LoVo (cell line): ENCODE measurements around the gene APBA2.

ENCODE experiments used
- DNase-seq: peaks from one replicate; pipeline ENCODE4 v3.0.0-alpha.2; 2016; ENCODE audit warnings: low spot score

APBA2 gene

DNA sequence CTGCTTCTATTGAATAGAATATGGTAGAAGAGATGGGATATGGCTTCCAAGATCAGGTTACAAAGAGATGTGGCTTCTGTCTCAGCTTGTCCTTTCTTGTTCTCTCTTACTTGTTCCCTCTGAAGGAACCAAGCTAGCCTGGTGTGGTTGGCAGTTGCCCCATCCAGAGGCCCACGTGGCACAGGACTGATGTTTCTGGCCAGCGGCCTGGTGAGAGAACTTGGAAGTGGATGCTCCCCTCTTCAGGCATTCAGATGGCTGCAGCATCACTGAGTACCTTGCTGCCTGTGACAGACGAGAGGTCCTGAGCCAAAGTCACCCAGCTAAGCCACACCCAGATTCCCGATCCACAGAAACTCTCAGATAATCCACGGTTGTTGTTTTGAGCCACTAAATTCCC lies 200.2 kb downstream of the APBA2 start:
- no peak for DNase-seq

- no peak for DNase-seq
Observed at GRCh38 chr15:29086891-29087290, 201.1 kb downstream of the APBA2 start.

- DNase-seq = no peak
Observed at GRCh38 chr15:29087521-29088285, 201.9 kb downstream of the APBA2 start.

- no peak for DNase-seq
Observed at GRCh38 chr15:29088666-29089065, 202.9 kb downstream of the APBA2 start.

DNA sequence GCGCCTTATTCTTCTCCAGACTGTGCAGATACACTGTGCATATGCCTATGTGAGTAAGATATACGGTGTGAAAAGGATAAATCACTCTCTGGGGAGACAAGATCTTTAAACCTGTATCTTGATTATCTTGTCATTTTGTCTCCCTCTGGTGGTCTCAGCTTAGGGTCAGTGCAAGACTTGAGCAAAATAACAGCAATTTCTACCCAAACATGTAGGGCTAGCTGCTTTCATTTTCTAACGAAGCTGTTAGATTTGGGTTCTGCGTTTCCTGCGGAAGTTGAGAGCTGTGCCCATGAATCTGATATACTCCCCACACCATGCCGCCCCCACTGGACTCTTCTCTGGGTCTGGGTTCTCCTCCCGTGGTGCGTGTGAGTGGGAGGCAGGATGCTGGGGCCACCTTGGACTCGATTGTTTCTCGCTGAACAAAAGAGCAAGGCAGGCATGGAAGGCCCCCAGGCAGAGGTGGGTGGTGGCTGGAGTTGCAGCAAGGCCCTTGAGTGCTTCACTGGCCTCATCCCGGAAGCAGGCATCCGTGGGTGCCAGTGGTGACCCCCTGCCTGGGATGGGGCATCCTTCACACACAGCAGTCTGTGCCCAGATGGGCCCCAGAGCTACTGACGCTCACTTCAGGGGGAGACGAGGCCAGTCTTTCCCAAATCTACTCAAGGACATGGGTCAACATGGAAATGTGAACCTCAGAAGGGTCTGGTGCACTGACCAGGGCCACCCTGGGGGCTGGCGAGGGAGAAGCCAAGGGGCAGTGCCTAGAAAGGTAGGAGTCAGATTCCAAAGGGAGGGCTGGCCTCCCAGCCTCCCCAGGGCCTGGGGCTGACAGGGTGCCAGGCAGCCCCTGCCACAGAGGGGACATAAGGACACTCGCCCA lies 204.2 kb downstream of the APBA2 start:
- no peak for DNase-seq

- peak; percentile 7 for DNase-seq
Observed at GRCh38 chr15:29090617-29091466, 205.1 kb downstream of the APBA2 start.

DNA sequence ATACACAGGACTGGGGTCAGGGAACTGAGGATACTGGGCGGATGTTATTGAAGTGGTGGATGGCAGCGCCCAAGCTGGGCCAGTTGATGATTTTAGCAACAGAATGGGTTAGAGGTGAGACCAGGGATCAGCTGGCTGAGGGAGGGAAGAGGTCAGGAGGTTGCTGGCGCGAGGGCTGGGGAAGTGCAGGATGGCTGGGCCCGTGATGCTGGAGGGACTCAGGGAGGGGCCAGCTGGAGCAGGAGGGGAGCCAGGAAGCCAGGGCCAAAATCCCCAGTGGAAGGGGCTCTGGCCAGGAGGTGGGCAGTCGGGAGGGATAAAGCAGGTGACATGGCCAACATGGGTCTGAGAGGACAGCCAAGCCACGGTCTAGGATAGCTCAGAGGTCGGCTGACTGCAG lies 205.9 kb downstream of the APBA2 start:
- no peak for DNase-seq

DNA sequence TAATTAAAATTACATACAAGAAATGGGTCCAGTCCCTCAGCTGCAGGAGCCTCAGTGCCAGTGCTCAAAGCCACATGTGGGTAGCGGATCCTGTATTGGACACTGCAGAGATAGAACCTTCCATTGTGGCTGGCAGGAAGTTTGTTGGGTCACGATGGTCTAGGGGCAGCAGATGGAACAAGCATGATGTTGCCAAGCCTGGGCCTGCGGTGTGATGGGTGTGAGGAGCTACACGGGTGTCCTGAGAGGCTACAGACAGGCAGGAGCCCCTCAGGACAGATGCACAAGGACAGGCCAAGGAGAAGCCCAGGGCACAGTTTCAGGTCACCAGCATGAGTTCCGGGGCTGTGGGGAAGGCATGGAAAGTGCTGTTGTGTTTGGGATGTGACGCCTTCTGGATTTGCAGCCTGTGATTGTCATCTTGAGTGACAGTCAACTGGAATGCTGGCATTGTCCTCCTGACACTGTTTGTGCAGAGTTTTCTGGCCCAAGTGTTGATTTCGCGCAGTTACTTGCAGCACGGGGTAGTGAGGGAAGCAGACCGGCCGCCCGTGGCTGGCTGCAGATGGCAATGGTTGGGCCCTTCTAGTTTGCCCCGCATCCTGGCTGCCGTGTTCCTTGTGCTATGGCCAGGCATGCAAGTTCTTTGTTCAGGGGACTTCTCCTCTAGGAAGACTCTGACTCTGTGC lies 206.7 kb downstream of the APBA2 start:
- no peak for DNase-seq

- no peak for DNase-seq
Observed at GRCh38 chr15:29093065-29093435, 207.3 kb downstream of the APBA2 start.

DNA sequence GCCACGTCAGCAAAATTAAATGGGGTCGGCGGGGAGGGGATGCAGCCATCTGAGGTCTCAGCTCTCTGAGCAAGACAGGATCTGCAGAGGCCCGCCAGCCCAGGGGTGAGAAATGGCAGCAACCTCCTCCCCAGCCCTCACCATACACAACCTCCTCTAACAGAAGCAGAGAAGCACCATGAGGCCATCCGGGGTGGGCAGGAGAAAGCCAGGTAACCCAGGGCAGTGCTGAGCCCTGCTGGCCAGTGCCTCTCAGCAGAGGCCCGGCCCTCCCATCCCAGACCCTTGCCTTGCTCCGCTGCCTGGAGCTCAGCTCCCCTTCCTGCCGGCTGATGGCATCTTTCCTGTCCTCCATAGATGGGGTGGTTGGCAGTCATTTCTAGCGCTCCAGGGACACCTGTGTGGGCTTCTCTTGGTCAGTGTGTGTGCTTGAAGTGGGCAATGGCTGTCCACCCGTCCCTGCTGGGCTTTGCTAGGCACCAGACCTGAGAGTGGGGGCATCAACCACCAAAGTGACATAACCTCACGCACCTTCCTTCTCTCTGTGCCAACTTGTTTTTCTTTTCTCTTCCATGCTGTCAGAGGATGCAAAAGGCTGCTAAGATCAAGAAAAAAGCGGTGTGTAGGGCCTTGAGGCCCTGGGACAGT lies 208.0 kb downstream of the APBA2 start:
- no peak for DNase-seq

GRCh38 chr15:29094711-29095110 lies 208.9 kb downstream of the APBA2 start:
- DNase-seq = no peak

GRCh38 chr15:29095746-29096145 lies 210.0 kb downstream of the APBA2 start:
- DNase-seq = no peak

GRCh38 chr15:29097168-29097567 lies 211.4 kb downstream of the APBA2 start:
- no peak for DNase-seq

DNA sequence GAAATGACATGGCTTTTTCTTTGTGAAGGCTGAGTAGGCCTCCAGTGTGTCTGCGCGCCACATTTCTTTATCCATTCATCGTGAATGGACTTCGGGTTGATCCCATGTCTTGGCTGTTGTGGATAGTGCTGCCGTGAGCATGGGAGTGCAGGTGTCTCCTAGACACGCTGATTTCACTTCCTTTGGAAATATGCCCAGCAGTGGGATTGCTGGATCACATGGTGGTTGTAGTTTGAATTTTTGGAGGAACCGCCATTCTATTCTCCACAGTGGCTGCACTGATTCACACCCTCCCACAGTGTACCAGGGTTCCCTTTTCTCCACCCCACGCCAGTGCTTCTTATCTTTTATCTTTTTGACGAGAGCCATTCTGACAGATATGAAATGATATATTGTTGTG lies 212.2 kb downstream of the APBA2 start:
- no peak for DNase-seq

DNA sequence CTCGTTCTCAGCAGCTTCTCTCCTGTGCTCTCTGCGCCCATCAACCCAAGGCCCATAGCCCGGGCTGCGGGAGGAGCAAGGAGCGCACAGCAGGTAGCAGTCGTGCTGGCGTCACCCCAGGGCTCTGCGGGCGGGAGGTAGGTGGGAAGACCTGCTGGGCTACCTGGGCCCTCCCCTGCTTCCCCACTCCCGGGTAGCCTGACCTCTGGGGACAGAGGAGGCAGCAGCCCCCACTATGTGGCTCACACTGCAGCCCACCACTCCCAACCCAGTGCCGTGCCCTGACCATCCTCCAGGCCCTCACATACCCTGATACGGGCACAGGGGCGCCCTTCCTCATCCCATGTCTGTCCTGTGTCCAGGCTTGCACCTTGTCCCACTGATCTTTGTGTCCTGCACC lies 212.9 kb downstream of the APBA2 start:
- no peak for DNase-seq

DNA sequence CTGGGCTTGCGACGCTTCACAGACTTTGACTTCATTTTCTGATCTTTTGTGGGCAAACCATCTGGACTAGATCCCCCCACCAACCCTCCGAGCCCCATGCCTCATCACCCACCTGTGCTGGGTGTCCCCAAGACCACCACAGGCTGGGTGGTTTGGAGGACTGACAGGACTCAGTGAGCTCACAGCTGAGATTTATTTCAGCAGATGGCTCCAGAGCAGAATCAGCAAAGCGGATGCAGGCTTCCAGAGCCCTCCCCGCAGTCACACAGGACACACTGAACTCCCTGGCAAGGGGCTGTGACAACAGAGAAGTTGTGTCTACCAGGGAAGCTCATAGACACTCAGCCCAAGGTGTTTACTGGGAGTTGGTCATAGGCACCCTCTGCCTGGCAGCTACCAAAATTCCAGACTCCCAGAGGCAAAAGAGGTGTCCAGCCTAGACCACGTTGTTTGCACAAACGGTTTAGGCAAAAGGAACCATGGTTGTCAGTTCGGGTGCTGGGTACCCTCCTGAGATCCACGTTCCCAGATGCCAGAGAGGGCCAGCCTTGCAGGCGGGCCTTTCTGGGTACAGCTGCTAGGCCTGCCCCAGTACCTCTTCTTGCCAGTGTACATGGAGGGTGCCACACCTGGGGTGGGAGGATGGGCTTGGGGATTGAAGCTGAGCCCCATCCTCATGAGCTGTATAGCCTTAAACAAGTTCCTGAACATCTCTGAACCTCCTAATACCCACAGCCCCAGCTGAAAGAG lies 213.5 kb downstream of the APBA2 start:
- DNase-seq = no peak

DNA sequence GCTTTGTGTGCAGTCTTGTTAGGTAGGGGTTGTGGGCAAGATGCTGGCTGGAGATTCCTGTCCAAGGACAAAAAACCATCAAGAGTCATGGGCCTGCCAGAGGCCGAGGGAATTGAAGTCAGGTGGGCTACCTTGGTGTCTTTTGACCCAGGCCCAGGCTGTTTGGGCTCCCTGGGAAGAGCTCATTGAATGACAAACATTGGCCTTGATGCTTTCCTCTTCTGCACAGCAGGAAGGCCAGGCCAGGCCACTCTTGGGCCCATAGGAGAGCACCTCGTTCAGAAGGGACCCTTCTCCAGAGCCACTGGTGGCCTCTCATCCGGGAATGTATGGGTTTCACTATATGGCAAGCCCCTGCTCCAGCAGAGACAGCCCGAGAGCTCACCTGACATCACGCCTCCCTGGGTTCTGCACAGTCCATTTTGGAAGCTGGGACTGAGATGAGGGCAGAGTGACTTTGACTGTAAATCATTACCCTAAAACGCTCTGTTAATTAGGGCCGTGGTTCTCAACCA lies 214.8 kb downstream of the APBA2 start:
- DNase-seq = no peak

DNA sequence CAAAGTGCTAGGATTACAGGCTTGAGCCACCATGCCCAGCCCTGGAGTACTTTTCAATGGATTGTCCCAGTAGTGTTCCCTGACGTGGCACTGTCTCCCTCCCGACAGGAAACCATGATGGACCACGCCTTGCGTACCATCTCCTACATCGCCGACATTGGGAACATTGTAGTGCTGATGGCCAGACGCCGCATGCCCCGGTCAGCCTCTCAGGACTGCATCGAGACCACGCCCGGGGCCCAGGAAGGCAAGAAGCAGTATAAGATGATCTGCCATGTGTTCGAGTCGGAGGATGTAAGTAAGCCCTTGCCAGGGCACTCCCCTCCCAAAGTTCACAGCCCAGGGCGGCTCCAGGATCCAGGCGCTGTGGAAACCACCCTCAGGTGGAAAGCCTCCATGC lies 215.7 kb downstream of the APBA2 start:
- no peak for DNase-seq

- peak; percentile 40 for DNase-seq
Observed at GRCh38 chr15:29102173-29102794, 216.5 kb downstream of the APBA2 start.
